GM18508 (cell line): Measurements from ENCODE around the gene TNP1.

Experiments used
- ATAC-seq: cut with Tn5 transposase; IDR thresholded peaks from one replicate; pipeline ENCODE4 v1.9.1; 2021; ENCODE audit warnings: moderate number of reproducible peaks; ENCODE audit not compliant: insufficient read depth, unreplicated experiment

Gene TNP1

GRCh38 chr2:216859944-216860343, at the start of gene TNP1:
Gene TNP1, minus strand, starts transcription at chr2:216860064. Its CDS starts 30 bp downstream, at chr2:216860034.
- no peak for ATAC-seq

GRCh38 chr2:216908300-216908699, 48.4 kb upstream of the TNP1 start:
- no peak for ATAC-seq

- ATAC-seq: no peak
Measured at GRCh38 chr2:216905649-216906329, 45.9 kb upstream of the TNP1 start.

- no peak for ATAC-seq
Measured at GRCh38 chr2:216904974-216905373, 45.1 kb upstream of the TNP1 start.

- ATAC-seq: no peak
Measured at GRCh38 chr2:216904554-216904953, 44.7 kb upstream of the TNP1 start.

- ATAC-seq: no peak
Measured at GRCh38 chr2:216903470-216903869, 43.6 kb upstream of the TNP1 start.

GRCh38 chr2:216901273-216901672, 41.4 kb upstream of the TNP1 start:
- ATAC-seq: no peak

- no peak for ATAC-seq
Measured at GRCh38 chr2:216900406-216900805, 40.5 kb upstream of the TNP1 start.

- no peak for ATAC-seq
Measured at GRCh38 chr2:216897561-216898203, 37.8 kb upstream of the TNP1 start.

GRCh38 chr2:216890138-216890537, 30.3 kb upstream of the TNP1 start:
- no peak for ATAC-seq

GRCh38 chr2:216888887-216889622, 29.2 kb upstream of the TNP1 start:
- ATAC-seq: no peak

- no peak for ATAC-seq
Measured at GRCh38 chr2:216888081-216888480, 28.2 kb upstream of the TNP1 start.

GRCh38 chr2:216887138-216887537, 27.3 kb upstream of the TNP1 start:
- ATAC-seq: no peak

- no peak for ATAC-seq
Measured at GRCh38 chr2:216885117-216885553, 25.3 kb upstream of the TNP1 start.

- no peak for ATAC-seq
Measured at GRCh38 chr2:216884347-216884746, 24.5 kb upstream of the TNP1 start.

GRCh38 chr2:216882876-216883275, 23.0 kb upstream of the TNP1 start:
- ATAC-seq: no peak

GRCh38 chr2:216881411-216881810, 21.5 kb upstream of the TNP1 start:
- no peak for ATAC-seq

- no peak for ATAC-seq
Measured at GRCh38 chr2:216880509-216881184, 20.8 kb upstream of the TNP1 start.

- no peak for ATAC-seq
Measured at GRCh38 chr2:216879727-216880508, 20.1 kb upstream of the TNP1 start.

GRCh38 chr2:216878072-216878471, 18.2 kb upstream of the TNP1 start:
- ATAC-seq: no peak
